ENCODE measurements around the gene F7. TPM values are rescaled to one million over a fixed set of nuclear protein-coding genes. Genes with fewer than 3 reads are reported as not detected.

The F7 gene
- total RNA-seq, 1 donor from 2014 or later, result not detected

- ChIA-PET POLR2A (no interaction called here), CTCF (no interaction called here)
- Mint-ChIP-seq H3K9me3 (no peaks in the 10 kb centered on the region), H3K27ac (no peak overlapping the region), H3K4me1 (no peaks in the 10 kb centered on the region), H3K36me3 (ENCODE audit: low read depth) (peaks cover 14% of the 10 kb centered on the region), H3K27me3 (no peaks in the 10 kb centered on the region), H3K4me3 (no peak overlapping the region)
- DNase-seq, result no peak
- no peak for TF ChIP-seq CTCF (IDR thresholded peaks at IDR 0.05)
- ATAC-seq (ENCODE audit: low read depth), result no peak
- intact Hi-C loops (cut with micrococcal nuclease), result no loop called here
Observed at GRCh38 chr13:113084943-113085540, 20.5 kb upstream of the F7 start.

- Mint-ChIP-seq H3K27ac (no peak overlapping the region), H3K27me3 (no peaks in the 10 kb centered on the region), H3K4me1 (no peaks in the 10 kb centered on the region), H3K36me3 (ENCODE audit: low read depth) (peaks cover 14% of the 10 kb centered on the region), H3K9me3 (no peaks in the 10 kb centered on the region), H3K4me3 (no peak overlapping the region)
- DNase-seq (no peak), ATAC-seq (ENCODE audit: low read depth) (no peak)
- intact Hi-C loops (cut with micrococcal nuclease), result no loop called here
- POLR2A ChIA-PET, result no interaction called here
- CTCF ChIA-PET, result no interaction called here
- no peak for TF ChIP-seq CTCF (IDR thresholded peaks at IDR 0.05)
Observed at GRCh38 chr13:113086031-113086750, 19.4 kb upstream of the F7 start.

DNA sequence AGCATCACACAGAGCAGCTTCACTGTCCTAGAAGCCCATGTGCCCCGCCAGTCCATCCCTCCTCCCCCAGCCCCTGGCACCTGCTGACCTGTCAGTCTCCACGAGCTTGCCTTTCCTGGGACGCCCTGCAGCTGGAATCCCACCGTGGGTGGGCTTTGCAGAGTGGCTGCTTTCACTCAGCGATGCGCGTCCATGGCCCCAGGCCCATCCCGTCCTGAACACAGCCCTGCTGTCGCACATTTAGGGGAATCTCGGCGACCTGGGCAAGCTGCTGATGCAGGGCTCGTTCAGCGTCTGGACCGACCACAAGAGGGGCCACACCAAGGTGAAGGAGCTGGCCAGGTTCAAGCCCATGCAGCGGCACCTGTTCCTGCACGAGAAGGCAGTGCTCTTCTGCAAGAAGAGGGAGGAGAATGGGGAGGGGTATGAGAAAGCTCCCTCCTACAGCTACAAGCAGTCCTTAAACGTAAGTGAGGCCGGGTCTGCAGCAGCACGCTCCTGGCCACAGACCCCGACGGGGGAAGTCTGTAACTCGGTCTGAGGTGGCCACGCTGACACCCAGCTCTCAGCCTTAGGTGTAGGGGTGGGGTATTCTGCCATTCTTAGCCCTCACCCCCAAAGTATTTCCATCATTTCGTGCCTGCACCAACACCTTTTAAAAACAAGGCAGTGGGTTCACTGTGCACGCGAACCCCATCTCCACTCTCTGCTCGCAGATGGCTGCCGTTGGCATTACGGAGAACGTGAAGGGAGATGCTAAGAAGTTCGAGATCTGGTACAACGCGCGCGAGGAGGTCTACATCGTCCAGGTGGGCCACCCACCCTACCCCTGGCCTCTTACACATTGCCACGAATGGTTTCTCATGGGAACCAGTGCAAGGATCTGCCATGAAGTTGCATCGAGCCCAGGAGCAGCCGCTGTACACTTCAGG is 18.3 kb upstream of the F7 start:
- no peak for ATAC-seq (ENCODE audit: low read depth)
- Mint-ChIP-seq H3K4me3 (no peak overlapping the region), H3K4me1 (no peaks in the 10 kb centered on the region), H3K36me3 (ENCODE audit: low read depth) (peaks cover 14% of the 10 kb centered on the region), H3K9me3 (no peaks in the 10 kb centered on the region), H3K27ac (no peak overlapping the region), H3K27me3 (no peaks in the 10 kb centered on the region)
- ChIA-PET POLR2A (no interaction called here), CTCF (no interaction called here)
- no peak for DNase-seq
- TF ChIP-seq CTCF (IDR thresholded peaks at IDR 0.05), result no peak
- intact Hi-C loops (cut with micrococcal nuclease), result no loop called here

GRCh38 chr13:113087923-113088690 is 17.5 kb upstream of the F7 start:
- Mint-ChIP-seq H3K36me3 (ENCODE audit: low read depth) (peaks cover 14% of the 10 kb centered on the region), H3K27me3 (no peaks in the 10 kb centered on the region), H3K4me1 (no peaks in the 10 kb centered on the region), H3K27ac (no peak overlapping the region), H3K9me3 (no peaks in the 10 kb centered on the region), H3K4me3 (no peak overlapping the region)
- CTCF ChIA-PET, result no interaction called here
- intact Hi-C loops (cut with micrococcal nuclease), result no loop called here
- POLR2A ChIA-PET, result no interaction called here
- no peak for TF ChIP-seq CTCF (IDR thresholded peaks at IDR 0.05)
- ATAC-seq (ENCODE audit: low read depth) (no peak), DNase-seq (no peak)

Data from activated B cell treated with CpG ODN at 0.5 μM for 24 hours (primary cell).